GM19452 (cell line): ENCODE data around the gene ABHD15.

Source experiments
- ATAC-seq: cut with Tn5 transposase; IDR thresholded peaks from one replicate; pipeline ENCODE4 v1.9.1; 2021; ENCODE audit not compliant: unreplicated experiment

ABHD15 gene

GRCh38 chr17:29544066-29544465, 22.8 kb downstream of the ABHD15 start:
- no peak for ATAC-seq

GRCh38 chr17:29533976-29534375, 32.9 kb downstream of the ABHD15 start:
- ATAC-seq, result no peak

DNA sequence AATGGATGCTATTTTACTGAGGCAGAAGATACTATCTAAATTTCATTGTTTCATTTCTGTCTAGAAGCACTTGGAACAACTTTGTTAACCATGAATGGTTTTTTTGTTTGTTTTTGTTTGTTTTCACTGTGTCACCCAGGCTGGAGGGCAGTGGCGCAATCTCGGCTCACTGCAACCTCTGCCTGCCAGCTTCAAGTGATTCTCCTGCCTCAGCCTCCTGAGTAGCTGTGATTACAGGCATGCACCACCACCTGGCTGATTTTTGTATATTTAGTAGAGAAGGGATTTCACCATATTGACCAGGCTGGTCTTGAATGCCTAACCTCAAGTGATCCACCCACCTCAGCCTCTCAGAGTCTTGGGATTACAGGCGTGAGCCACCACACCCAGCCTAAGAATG, 40.5 kb downstream of the ABHD15 start:
- no peak for ATAC-seq

DNA sequence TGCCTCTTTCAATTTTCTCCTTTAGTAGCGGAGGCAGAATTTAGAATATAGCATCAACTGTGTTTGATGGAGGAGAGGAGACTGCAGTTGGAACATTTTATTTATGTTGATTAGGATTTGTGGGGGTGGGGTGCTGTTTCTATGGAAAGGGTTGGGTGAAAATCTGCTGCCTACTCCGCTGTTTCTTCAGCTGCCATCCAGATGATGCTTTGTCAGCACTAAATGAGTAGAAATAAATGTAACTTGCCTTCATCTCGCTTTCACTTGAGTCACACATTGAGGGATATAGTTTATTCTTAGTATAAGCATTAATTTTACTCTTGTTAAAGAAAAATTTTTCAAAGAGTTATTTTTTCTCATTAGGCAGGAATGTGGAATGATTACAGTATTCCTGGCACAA, 42.1 kb downstream of the ABHD15 start:
- no peak for ATAC-seq

DNA sequence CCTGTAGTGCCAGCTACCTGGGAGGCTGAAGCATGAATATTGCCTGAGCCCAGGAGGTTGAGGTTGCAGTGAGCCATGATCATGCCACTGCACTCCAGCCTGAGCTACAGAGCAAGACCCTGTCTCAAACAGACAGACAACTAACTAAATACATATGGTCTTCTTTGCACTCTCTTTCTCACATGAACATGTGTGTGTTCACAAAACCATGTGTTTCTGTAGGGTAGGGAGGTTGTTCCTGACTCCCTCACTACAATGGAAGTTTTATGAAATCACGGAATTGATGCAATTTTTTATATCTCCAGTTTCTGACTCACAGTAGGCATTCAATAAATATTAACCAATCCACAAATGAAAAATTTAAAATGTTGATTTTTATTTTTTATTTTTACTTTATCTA, 48.5 kb downstream of the ABHD15 start:
- ATAC-seq, result no peak

GRCh38 chr17:29514792-29515191, 52.0 kb downstream of the ABHD15 start:
- ATAC-seq, result no peak

GRCh38 chr17:29510953-29511352, 55.9 kb downstream of the ABHD15 start:
- no peak for ATAC-seq
